HS-27A (cell line): ENCODE results near the gene EPB41L2.
"Not testable (repeated sequence)": the region's sequence is repeated elsewhere in the genome, so short reads cannot be mapped to it uniquely, and the experiment has no call there.

Experiments
- DNase-seq: peaks from one replicate; pipeline ENCODE4 v3.0.0-alpha.2; 2012; ENCODE audit warnings: low read depth, missing footprints

The EPB41L2 gene

GRCh38 chr6:131063028-131063763 lies at the start of gene EPB41L2:
Gene EPB41L2, minus strand, starts transcription at chr6:131063245. Its CDS starts 106,760 bp downstream, at chr6:130956485.
- DNase-seq: no peak

- no peak for DNase-seq
Observed at GRCh38 chr6:131112249-131112648, 49.2 kb upstream of the EPB41L2 start.

- peak; percentile 64 for DNase-seq
Observed at GRCh38 chr6:131107151-131107550, 44.1 kb upstream of the EPB41L2 start.

GRCh38 chr6:131103901-131104300 lies 40.9 kb upstream of the EPB41L2 start:
- no peak for DNase-seq

GRCh38 chr6:131103296-131103695 lies 40.3 kb upstream of the EPB41L2 start:
- DNase-seq: no peak

- DNase-seq: no peak
Observed at GRCh38 chr6:131101911-131102680, 39.1 kb upstream of the EPB41L2 start.

DNA sequence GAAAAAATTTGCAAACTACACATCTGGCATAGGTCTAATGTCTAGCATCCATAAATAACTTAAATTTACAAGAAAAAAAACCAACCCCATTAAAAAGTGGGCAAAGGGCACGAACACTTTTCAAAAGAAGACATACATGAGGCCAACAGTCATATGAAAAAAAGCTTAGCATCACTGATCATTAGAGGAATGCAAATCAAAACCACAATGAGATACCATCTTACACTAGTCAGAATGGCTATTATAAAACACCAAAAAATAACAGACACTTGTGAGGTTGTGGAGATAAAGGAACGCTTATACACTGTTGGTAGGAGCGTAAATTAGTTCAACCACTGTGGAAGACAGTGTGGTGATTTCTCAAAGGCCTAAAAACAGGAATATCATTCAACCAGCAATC lies 33.7 kb upstream of the EPB41L2 start:
- no peak for DNase-seq

GRCh38 chr6:131093334-131093733 lies 30.3 kb upstream of the EPB41L2 start:
- DNase-seq: no peak

GRCh38 chr6:131091944-131092343 lies 28.9 kb upstream of the EPB41L2 start:
- DNase-seq: not testable (repeated sequence)

DNA sequence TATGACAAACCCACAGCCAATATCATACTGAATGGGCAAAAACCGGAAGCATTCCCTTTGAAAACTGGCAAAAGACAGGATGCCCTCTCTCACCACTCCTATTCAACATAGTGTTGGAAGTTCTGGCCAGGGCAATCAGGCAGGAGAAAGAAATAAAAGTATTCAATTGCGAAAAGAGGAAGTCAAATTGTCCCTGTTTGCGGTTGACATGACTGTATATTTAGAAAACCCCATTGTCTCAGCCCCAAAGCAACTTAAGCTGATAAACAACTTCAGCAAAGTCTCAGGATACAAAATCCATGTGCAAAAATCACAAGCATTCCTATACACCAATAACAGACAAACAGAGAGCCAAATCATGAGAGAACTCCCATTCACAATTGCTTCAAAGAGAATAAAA lies 27.3 kb upstream of the EPB41L2 start:
- DNase-seq: not testable (repeated sequence)

GRCh38 chr6:131084982-131085381 lies 21.9 kb upstream of the EPB41L2 start:
- no peak for DNase-seq

DNA sequence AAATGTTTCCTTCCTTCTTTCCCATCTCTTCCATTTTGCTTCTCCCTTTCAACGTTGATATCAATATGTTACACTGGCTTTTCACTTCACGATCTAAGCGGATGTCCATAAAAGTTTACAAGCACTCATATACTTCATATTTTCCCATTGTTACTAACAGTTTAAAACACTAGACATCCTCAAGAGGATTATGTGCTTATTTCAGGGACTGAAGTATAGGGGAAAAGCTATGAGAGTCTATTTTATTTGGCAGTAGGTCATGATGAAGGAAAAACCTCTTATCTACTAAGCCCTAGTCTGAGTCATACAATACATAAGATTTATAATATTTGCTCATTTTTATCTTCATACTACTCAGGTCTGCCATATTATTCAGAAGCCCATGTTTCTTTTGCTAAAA lies 20.6 kb upstream of the EPB41L2 start:
- DNase-seq: no peak

- DNase-seq: no peak
Observed at GRCh38 chr6:131082335-131082734, 19.3 kb upstream of the EPB41L2 start.

DNA sequence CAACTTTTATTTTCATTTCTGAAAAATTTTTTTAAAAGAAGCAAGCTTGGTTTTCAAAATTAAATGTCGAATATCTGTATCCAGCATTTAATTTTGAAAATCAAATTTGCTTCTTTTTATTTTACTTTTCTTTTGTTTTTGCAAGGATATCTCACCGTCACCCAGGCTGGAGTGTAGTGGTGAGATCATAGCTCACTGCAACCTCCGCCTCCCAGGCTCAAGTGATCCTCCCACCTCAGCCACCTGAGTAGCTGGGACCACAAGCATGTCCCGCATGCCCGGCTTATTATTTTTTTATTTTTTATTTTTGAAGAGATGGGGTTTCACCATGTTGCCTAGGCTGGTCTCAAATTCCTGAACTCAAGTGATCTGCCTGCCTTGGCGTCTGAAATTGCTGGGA lies 17.0 kb upstream of the EPB41L2 start:
- no peak for DNase-seq

GRCh38 chr6:131073577-131073976 lies 10.5 kb upstream of the EPB41L2 start:
- no peak for DNase-seq

DNA sequence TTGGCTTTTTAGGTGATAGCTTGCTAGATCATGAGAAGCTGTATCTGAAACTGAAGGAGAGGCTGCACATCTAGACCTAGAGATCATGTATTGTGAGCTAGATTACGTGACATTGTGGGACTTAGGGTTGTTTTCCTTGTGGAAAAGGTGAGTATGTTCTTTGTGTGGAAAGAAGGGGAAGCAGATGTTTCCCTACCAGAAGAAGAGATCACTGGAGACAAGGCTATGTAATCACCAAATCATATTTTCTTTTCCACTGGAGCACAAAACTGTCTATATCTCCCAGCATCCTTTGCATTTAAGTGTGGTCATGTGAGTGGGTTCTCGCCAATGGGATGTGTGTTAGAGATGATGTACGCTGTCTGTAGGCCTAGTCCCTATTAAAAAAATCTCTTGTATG lies 7.0 kb upstream of the EPB41L2 start:
- no peak for DNase-seq

- DNase-seq: no peak
Observed at GRCh38 chr6:131068165-131068564, 5.1 kb upstream of the EPB41L2 start.

DNA sequence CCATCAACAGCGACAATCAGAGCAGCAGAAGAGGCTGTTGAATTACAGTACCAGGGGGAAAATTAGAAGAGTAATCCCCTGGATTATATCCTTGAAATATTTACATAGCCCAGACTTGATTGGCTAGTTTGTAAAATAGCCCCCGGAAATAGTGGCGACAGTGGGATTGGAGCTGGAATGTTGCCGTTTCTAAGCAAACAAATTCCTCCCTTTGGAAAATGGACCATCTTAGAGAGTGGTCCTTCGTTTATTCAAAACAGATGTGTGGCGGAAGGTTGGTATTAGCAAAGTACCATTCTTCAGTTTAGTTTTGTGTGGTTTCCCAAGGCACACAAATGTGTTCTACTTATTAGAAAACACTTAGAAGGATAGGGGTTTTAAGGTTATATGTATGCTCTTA lies 4.5 kb upstream of the EPB41L2 start:
- DNase-seq: no peak

GRCh38 chr6:131065824-131066171 lies 2.8 kb upstream of the EPB41L2 start:
- DNase-seq: no peak

DNA sequence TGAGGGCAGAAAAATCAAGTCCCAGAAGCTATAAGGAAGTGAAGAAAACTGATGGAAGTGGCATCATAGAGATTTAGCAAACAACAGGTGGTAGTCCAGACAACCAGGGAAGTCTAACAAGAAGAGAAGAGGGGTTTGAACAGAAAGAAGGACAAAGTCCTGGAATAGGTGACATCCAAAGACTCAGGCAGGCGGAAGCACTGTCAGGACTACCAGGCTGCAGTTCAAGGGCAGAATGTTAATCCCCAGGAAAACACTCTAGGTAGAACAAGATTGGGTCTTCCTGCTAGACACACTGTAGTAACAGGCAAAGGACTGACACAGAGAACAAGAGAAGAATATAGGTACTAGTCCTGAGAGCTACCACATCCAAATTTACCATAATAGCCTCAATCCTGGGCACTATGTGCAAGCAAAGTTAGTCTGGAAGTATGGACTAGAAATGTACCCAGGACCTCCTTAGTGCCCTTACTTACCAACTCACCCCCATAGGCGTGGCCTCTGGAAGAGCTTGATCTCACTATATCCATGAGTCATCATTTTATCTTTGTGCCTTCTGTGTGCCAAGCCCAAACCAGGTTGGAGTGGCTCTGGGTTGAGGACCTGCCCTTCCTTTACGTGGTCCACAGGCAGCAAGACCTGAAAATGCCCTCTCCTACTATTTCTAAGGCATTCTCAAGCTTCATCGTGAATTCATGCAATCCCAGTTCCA lies 2.2 kb upstream of the EPB41L2 start:
- no peak for DNase-seq

DNA sequence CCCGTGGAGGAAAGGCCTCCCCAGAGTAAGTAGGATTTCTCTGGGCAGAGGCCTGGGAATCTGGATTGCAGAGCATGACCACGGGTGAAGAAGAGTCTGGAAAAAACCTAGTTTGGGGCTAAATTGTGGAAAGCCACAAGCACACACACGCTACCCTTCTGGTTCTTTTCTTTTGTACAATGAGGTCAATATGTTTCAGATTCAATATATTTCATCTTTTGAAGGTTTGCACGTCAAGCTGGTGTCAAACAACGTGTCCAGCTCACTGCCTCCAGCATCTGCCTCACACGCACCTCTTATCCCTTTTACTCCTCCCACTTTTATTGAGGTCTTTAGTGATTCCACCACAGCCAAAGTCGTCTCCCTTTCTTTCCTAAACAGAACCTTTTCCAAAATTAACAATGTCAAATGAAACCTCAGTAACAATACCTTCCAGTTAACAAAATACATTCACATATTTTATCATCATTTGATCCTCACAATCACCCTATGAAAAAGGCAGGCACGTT lies 773 bp upstream of the EPB41L2 start:
- DNase-seq: no peak

DNA sequence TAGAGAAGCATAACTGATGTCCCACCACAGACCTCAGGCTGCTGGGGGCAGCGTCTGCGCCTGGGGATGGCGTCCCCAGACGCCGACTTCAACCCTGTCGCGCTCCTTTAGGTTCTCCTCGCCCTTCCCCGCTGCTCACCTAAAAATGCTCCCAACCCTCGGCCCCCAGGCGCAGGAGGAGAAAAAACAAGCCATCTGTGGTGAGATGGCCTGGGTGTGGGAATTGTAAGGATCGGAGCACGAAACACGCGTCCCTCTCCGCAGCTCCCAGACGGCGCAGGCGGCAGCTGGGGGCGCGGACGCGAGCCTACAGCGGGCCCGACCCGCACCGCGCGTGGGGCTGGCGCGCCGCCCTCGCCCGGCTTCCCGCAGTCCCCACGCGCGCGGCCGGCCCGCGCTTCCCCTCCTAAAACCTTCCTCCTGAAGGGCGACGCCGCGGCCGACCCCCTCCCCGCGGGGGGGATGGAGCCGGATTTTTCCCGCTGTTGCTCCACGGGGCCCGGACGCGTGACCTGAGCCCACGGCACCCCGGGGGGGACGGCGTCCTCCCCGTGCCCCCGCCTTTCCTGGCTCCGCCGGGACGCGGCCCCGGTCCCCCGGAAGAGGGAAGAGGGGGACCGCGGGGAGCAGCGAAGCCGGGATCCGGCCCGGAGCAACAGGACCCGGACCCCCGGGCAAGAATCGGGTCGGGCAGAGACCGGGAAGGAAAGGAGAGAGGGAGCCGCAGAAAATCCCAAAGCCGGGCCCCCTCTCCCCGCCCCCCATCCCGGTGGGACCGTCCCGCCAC lies 611 bp downstream of the EPB41L2 start:
- DNase-seq: no peak
